NCI-H524 treated with DMSO at 0.1 percent for 48 hours (cell line): ENCODE measurements around the gene CD9.

Source experiments
- DNase-seq: peaks from one replicate; lab custom pipeline; 2025; lab: John Stamatoyannopoulos, UW

CD9 gene

DNA sequence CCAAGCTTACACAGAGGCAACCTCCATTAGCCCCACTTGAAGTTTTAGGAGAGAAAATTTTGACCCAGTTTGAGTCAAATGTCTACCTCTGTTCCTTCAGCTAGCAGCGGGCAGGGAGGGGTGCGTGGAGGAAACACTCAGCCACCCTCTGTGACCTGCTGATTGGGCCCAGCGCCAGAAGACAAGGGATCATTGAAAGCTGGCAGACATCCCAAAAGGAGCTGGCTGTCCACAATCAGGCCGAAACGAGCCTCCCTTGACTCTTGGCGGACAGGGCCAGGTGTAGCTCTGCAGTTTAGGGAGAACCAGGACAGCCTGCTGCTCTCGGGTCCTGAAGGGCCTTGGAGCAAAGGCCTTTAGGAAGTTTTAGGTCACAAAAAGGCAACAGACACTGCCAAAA lies 41.3 kb downstream of the CD9 start:
- DNase-seq, result no peak

DNA sequence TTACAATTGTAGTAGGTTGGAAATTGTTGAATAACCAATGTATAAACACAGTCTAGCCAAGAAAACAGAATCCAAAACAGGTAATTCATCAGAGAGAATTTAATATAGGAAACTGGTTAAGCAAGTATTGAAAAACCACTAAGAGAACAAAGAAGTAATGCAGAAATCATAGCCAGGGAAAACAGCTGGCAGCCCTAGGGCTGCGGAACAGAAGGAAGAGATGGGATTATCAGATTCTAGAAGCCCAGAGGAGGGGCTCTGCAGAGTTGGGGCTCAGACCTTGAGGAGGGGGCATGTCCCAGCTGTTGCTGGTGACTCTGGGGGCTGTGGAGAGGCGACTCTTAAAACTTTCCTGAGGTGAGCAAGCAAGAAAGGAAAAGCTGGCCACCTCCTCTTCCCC lies 49.4 kb downstream of the CD9 start:
- DNase-seq, result no peak

DNA sequence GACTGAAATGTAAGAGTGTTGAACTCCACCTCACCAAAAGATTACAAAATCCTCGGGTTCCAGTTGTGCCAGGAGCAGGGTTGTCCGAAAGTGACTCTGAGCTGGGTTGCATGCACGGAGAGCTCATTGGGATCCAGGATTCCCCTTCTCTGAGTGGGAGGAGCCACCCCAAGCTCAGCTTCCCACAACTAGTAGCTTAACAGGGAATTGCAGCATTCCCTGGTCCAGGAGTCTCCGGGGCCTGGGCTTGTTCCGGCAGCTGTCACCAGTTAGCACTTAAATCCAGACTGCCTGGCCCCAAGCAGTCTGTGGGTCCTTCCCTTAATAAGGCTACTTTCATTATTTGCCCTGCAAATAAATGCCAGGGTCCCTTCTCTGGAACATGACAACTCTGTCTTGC lies 50.1 kb downstream of the CD9 start:
- no peak for DNase-seq

DNA sequence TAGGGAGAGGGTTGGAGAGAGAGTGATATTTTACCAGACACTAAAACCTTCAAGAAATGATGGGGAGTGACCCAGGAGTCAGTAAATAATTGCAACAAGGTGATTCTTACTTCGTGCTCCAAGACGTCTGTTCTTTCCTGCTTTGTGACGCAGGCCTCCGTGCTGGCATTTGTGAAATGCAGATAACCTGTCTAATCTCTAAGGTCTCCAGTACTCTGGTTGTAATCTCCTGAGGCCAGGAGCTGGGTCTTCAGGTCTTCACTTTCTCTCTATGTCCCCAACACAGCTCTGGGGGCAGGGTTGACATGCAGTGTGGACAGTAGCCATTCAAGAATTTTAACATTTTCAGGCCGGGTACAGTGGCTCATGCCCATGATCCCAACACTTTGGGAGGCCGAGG lies 53.1 kb downstream of the CD9 start:
- no peak for DNase-seq

DNA sequence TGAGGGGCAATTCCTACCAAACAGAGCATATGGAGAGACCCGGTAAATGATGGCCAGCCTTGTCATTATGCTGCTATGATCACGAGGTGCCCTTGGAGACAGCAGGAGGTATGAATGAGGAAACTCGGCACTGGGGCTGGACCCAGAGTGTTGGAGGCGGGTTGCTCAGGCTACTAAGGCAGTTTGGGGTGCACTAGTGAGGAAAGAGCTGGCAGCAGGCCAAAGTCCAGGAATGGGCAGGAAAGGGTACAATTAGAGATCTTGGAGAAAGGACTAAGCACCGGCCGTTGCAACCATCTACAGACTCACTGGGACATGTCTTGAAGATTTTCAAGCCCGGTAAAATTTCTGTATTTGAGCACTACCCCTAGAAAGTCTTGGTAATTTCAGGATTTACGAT lies 54.3 kb downstream of the CD9 start:
- DNase-seq, result no peak

DNA sequence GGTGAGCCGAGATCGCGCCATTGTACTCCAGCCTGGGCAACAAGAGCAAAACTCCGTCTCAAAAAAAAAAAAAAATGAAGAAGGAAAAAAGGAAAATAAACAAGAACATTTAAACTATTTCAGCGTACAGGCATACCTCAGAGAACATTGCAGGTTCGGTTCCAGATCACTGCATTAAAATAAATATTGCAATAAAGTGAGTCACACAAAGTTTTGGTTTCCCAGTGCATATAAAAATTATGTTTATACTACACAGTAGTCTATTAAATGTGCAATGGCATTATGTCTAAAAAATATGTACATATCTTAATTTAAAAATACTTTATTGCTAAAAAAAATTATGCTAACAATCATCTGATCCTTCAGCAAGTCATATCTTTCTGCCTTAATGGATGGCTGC lies 56.8 kb downstream of the CD9 start:
- no peak for DNase-seq

DNA sequence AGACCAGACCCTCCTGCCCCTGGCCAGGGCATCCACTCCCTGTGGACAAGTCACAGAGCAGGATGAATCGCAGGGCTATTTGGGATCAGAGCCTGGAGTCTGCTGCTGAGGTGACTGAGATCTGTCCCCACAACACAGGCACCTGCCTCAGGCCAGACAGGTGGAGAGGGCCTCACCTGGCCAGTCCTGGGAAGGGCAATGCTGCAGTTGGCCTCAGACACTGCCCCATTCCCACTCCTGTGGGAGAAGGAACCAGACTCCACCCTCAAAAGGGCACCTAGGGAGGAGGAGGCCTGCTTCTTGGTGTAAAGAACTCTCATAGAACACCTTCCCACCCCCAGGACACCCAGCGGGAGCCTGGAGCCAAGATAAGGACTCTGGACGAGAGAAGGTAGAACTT lies 62.0 kb downstream of the CD9 start:
- no peak for DNase-seq

DNA sequence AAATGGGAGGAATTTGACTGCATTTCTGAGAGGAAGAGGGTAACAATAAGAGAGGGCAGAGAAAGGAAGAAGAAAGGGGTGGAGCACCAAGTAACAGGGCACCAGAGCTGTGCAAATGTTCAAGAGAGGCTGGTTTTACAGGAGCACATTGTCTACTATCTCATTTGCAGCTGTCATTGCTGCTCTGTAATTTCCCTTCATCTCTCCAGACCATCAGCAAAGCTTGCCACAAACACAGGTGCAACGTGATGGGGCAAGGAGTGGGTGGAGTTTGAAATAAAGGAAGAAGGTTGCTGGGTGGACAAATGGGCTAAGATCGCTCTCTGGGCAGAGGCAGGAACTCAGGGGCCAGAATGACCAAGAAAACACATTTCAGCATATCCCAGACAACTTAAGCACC lies 62.4 kb downstream of the CD9 start:
- DNase-seq, result no peak

DNA sequence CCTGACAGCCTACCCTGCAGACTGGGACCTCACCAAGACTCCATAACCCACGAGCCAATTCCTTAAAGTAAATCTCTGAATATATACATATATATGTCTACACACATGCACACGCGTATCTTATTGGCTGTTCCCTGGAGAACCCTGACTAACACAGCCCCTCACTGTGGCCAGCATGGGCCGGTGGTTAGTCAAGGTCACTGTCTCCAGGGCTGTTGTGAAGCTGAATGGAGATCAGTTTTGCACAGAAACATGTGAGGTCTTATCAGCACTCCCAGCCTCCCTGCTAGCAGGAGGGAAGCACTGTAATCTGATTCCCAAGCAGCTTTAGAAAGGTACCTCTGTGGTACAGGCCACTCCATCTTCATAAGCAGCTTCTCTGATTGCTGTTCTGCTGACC lies 63.7 kb downstream of the CD9 start:
- DNase-seq, result no peak

DNA sequence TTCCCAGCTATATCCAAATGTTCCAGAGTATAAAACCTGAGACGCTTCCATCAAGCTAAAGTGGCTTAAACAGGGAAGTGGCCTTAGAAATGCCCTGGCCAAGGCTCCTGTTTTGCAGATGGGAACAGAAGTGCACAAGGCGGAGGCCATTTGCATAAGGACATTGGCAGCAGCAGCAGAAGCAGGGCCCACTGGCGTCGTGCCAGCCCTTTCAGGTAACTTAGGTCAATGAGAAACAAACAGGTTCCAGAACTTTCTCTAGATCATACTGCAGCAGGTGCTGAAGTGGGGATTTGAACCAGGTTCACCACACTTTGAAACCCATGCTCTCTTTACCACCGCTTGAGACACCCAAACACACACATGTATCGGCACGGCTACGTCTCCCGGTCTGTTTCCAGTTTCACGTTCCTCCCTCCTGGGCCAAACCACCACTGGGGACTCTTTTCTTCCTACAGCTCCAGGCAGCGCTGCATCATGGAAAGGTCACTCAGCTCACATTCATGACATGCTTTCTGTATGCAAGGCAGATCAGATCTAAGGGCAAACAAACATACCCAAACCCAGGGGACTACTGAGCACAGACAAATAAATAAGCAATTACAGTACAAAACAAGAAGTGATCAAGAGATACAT lies 64.3 kb downstream of the CD9 start:
- DNase-seq, result no peak

DNA sequence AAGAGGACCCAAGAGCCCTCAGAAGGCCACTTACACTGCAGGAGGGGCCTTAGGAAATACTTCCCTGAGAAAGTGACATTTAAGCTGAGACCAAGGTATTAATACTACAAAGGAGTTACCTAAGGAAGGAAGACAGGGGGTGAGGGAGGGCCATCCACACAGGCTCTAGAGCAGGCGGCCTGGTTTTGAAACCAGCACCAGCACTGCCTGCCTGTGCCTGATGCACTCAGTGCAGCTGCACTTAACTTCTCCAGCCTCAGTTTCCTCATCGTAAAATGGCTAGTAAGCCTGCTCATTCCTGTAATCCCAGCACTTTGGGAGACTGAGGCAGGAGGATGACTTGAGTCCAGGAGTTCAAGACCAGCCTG lies 64.8 kb downstream of the CD9 start:
- DNase-seq, result no peak

DNA sequence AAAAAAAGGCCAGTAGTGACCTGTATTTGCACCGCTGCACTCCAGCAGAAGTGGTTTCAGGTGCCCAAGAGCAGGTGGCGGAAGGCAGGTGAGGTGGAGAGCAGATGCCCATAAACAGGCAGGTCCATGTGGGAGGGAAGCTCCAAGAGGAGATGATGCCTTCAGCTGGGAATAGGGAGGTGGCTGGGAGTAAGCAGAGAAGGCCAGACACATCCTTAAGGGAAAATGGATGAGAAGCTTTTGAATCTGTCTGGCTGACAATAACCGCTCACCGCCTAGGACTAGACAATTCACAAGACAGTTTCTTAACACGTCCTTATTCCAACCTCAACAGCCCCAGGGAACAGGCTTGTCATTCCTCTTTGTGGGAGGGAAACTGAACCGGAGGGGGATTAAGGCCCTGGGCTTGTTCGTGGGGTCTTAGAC lies 66.4 kb downstream of the CD9 start:
- DNase-seq, result no peak

DNA sequence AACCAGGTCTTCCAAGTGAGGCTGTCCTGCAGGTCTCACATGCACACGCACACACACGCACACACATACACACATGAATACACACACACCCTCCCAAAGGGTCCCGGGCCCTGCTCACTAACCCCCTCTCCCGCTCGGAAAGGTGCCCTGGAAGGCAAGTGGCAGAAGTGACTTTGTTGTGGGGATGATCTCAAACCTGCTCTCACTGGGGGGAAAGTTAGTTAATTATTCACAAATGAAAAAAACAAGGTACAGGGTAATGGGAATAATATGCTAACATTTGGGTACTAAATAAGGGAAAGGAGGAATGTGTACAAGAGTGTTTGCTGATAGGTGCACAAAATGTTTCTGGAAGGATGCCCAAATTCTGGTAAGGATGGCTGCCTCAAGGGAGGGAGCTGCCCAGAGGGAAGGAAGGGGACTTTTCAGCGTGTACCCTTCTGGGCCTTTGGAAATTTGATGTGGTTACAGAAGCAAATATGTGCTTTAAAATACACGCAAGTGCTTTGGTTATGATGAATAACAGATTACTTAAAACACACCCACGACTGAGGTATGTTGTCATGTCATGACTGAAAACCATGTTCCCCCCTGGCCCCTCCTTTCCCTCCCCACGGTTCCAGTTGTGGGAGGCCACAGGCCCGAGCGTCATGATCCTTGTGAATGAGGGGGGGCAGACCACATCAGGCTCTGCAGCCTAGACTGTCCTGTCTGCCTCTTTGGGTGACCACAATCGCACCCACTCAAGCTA lies 66.9 kb downstream of the CD9 start:
- DNase-seq, result no peak

DNA sequence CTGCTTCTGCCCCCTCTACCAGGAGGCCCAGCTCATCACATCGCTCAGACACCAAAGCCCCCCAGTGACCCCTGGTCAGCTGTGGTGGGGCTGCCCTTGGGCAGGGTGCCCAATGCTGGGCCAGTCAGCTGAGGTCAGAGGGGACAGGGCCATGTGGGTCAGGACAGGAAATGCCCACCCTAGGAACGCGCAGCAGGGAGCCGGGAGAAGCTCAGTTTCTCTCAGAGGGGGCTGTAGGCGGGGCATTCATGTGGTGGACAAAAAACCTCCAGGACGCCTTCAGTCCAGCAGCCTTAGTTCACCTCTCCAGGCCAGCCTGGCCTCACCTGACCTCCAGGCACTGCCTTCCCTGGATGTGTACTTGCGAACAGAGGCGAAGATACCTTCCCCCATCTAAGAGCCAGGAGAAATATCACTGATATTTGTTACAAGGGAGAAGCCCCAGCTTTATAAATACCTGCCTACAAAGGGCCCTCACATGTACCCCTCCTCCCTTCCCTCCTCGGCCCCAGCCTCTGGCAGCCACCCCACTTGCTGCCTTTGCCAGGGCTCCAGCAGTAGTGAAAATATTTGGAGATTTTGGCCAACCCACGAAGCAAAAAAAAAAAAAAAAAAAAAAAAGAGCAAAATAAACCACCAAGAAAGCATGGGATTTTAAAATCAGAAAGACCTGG lies 68.4 kb downstream of the CD9 start:
- no peak for DNase-seq

DNA sequence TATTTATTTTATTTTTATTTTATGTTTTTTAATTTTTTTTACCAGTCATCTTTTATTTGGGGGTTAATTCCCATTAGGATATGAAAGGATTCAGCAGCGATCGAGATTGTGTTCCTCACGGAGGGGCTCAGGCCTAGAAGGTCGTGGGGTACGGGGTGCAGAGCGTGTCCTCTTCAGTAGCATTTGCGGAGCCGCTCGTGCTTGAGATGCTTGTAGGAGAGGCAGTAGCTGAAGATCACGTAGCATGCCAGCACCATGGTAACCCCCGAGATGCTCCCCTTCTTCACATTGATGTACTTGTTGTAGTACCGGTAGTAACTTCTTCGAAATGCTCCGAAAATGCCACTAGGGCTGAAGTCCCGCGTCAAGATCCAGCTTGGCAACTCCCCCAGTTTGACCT lies 69.8 kb downstream of the CD9 start:
- DNase-seq, result no peak

DNA sequence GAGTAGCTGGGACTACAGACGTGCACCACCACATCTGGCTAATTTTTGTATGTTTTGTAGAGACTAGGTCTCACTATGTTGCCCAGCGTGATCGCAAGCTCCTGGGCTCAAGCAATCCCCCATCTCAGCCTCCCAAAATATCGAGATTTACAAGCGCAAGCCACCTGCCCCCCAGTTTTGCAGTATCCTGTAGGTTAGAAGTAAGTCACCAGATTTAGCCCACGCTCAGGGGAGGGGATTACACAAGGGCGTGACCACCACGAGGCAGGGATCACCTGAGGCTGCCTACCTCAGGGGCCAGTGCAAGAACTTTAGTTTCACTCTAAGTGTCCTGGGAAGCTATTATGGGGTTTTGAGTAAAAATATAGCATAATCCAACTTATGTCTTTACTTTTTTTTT lies 71.1 kb downstream of the CD9 start:
- DNase-seq, result no peak

DNA sequence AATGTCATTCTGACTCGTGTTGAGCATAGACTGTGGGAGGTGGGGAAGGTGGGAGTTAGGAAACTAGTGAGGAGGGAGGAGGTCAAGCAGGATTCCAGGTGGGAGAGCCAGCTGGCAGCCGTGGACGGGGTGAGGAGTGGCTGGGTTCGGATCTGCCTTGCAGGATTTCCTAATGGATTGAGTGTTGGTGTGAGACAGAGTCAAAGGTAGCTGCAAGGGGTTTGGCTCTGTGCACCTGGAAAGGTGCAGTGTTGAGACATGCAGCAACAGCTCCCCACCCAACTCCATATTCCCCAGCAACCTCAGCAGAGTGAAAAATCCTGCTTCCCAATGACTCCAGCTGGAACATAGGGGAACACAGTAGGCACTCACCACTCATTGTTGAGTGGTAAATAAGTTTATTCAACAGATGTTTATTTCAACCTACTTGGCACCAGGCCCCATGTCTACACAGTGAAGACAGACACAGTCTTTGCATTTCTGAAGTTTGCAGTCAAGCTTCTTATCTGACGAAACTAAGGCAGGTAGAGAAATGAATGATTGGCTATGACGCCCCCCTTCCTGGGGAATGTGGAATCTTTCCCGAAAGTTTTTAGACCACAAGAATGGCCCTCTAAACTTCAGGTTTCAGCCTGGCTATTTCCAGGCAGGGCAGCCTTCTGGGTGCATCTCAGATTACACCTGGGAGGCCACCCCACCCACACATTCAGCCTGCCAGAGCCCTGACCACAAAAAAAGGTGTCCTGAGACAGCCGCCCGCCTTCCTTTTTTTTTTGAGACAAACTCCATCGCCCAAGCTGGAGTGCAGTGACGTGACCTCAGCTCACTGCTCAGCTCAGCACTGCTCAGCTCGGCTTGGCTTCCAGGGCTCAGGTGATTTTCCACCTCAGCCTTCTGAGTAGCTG lies 72.4 kb downstream of the CD9 start:
- no peak for DNase-seq

DNA sequence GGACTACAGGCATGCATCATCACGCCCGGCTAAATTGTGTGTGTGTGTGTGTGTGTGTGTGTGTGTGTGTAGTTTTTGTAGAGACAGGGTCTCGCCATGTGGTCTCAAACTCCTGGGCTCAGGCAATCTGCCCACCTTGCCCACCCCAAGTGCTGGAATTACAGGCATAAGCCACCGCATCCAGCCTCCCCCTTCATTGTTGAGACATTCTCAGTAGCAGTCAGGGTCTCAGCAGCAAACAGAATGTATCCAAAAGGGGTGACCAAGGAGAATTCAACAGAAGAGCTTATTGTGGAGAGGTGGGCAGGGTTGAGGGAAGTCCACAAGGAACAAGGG lies 73.0 kb downstream of the CD9 start:
- DNase-seq, result no peak

DNA sequence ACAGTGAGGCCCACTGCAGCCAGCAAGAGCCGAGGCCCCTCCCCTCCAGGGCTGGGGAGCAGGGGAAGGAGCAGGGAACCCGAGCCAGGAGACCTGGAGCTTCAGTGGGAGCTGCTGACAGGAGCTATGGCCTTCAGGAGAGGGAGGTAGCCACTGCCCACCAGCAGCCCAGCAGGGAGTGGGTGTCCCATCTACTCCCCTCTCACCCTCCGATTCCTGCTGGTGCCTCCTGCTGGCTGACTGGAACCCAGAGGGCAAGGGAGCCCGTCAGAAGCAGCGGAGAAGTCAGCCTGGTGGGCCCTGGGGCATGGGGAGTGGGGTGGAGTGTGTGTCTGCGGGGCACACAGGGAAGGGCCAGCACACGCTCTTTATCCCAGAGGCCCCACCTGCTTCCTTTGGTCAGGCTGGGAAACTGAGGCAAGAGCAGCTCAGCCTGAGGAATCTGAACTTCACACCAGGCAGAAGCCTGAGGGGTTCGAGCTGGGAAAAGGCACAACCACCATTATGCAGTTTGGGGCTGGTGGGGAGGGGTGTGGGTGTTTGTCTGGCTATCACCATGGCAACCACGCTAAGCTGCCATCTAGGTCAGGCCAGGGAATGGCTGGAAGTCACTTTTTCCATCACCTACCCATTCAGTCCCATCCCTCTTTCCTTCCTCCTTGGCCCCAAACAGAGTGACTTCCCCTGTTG lies 73.5 kb downstream of the CD9 start:
- DNase-seq, result no peak

DNA sequence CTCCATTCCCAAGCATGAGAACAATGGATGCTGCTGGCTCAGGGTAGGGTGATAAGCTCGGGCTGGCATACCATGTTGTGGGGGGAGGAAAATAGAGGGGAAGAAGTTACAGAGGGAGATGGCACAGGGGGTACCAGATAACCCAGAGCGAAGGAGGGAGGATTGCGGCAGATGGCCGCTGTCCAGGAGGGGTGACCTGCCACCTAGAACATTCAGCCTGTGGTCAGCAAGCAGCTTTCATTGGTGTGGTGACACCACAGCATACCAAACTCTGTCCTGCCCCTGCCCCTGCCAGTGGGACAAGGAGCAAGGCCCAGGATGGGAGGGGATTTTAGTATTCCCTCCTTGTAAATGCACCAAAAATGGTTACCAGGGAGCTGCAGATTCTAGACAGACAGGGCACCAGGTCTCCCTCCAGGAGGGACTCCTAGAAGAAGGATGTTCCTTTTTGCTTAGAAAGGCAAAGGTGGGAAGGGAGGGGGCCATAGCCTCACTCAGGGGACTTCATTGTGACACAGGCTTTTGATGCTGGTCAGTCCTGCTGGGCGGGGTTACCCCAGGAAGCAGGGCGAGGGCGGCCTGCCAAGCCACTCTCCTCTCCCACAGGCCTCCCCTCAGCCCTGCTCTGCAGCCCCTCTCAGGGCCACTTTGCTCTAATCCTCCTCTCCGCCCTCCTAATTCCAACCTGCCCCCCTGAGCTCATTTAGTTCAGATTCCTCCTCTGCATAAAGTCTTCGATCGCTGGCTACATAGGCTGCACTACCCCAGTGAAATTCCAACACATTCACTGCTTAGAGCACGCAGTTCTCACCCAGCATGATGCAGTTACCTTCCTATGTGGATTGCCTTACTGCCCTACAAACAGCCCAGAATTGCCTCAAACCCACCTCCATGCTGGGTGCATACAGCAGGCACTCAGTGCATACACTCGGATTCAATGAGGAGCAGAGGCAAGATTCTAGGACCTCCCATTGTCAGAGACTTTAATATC lies 74.3 kb downstream of the CD9 start:
- DNase-seq, result no peak
